GM12892 (cell line): ENCODE measurements around the gene FRMD5.

Experiments
- POLR2A ChIP-seq: IDR thresholded peaks from 2 replicates; pipeline ENCODE4 v1.6.1; 2011; ENCODE audit warnings: low read depth, low read length, control low read depth
- POLR2AphosphoS5 ChIP-seq: IDR thresholded peaks from 2 replicates; pipeline ENCODE4 v1.6.1; 2011; ENCODE audit warnings: low read depth, low read length, control low read depth
- TAF1 ChIP-seq: IDR thresholded peaks from 2 replicates; pipeline ENCODE4 v1.6.1; 2011; ENCODE audit warnings: low read depth, mild to moderate bottlenecking, control low read depth, low read length, borderline replicate concordance

DNA sequence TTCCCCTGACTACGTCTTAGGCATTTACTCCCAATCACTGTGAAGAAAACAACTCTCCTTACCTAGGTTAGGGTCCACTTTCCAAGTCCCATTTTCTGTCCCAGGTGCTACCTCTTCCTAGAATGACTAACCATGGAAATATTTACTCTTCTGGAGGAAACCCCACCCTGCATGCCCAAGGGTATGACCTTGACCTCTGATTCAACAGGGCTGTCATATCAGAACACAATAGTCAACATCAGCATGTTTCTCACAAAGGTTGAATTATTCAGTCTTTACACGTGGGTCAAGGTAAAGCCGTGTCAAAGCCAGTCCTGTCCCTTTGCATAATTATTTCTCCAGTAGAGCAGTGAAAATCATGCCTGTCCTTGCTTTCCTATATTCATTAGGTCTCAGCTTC is 4.3 kb upstream of the FRMD5 start:
- TF ChIP-seq POLR2A (no peak), POLR2AphosphoS5 (no peak), TAF1 (no peak)
